Chondrocyte (in vitro differentiated cells): ENCODE results near the gene SNTG2. TPM values are rescaled to one million over a fixed set of nuclear protein-coding genes. Genes with fewer than 3 reads are reported as not detected.

Experiments
- DNase-seq: peaks from one replicate; pipeline ENCODE4 v3.0.0; 2021; ENCODE audit warnings: mixed read lengths, low spot score
- H3K27ac Mint-ChIP-seq: one replicate; pipeline ENCODE4 v1.8.0; 2021; ENCODE audit warnings: mild to moderate bottlenecking, moderate library complexity, mixed read lengths; ENCODE audit not compliant: unreplicated experiment
- H3K27me3 Mint-ChIP-seq: 2 replicates; pipeline ENCODE4 v1.8.0; 2021; ENCODE audit warnings: low read depth, mixed read lengths
- H3K36me3 Mint-ChIP-seq: 2 replicates; pipeline ENCODE4 v1.8.0; 2021; ENCODE audit warnings: low read depth, mixed read lengths
- H3K4me1 Mint-ChIP-seq: 2 replicates; pipeline ENCODE4 v1.8.0; 2021; ENCODE audit warnings: low read depth, mild to moderate bottlenecking, mixed read lengths
- H3K4me3 Mint-ChIP-seq: one replicate; pipeline ENCODE4 v1.8.0; 2021; ENCODE audit warnings: mild to moderate bottlenecking, moderate library complexity, mixed read lengths; ENCODE audit not compliant: unreplicated experiment
- H3K9me3 Mint-ChIP-seq: 2 replicates; pipeline ENCODE4 v1.8.0; 2021; ENCODE audit warnings: low read depth, mixed read lengths
- CTCF ChIP-seq: fragments of 200-600 bp; sonication (generic); IDR thresholded peaks from 2 replicates; pipeline ENCODE4 v1.5.0; 2021; ENCODE audit warnings: antibody characterized with exemption, mild to moderate bottlenecking, moderate library complexity
- total RNA-seq: library from RNA; stranded (reverse); gene quantifications from 3 replicates; pipeline ENCODE4 v1.2.1, GENCODE V29; 2021

The SNTG2 gene
- total RNA-seq, 1 donor from 2014 or later, result not detected

- TF ChIP-seq CTCF, result no peak
Measured at GRCh38 chr2:990970-991369, 40.3 kb downstream of the SNTG2 start.

GRCh38 chr2:1002350-1002749 is 51.7 kb downstream of the SNTG2 start:
- H3K36me3 Mint-ChIP-seq, result peaks cover 1% of the 10 kb centered on the region
- no peak overlapping the region for H3K27ac Mint-ChIP-seq
- peaks cover 10% of the 10 kb centered on the region for H3K9me3 Mint-ChIP-seq
- no peaks in the 10 kb centered on the region for H3K4me1 Mint-ChIP-seq
- no peak for TF ChIP-seq CTCF
- H3K27me3 Mint-ChIP-seq, result peaks cover 8% of the 10 kb centered on the region
- no peak for DNase-seq
- no peak overlapping the region for H3K4me3 Mint-ChIP-seq

More at GRCh38 chr2:990970-991369, 40.3 kb downstream of the SNTG2 start:
- Mint-ChIP-seq H3K27me3 (peaks cover 2% of the 10 kb centered on the region), H3K9me3 (no peaks in the 10 kb centered on the region), H3K36me3 (no peaks in the 10 kb centered on the region), H3K4me1 (no peaks in the 10 kb centered on the region), H3K27ac (no peak overlapping the region), H3K4me3 (no peak overlapping the region)
- no peak for DNase-seq

- no peak overlapping the region for H3K27ac Mint-ChIP-seq
- H3K4me1 Mint-ChIP-seq, result no peaks in the 10 kb centered on the region
- DNase-seq, result no peak
- H3K9me3 Mint-ChIP-seq, result no peaks in the 10 kb centered on the region
- no peak for TF ChIP-seq CTCF
- no peak overlapping the region for H3K4me3 Mint-ChIP-seq
- H3K27me3 Mint-ChIP-seq, result peaks cover 11% of the 10 kb centered on the region
- no peaks in the 10 kb centered on the region for H3K36me3 Mint-ChIP-seq
Measured at GRCh38 chr2:1004398-1004797, 53.7 kb downstream of the SNTG2 start.

GRCh38 chr2:1010415-1010930 is 59.8 kb downstream of the SNTG2 start:
- H3K4me3 Mint-ChIP-seq, result no peak overlapping the region
- H3K27me3 Mint-ChIP-seq, result peaks cover 7% of the 10 kb centered on the region
- peaks cover 7% of the 10 kb centered on the region for H3K4me1 Mint-ChIP-seq
- H3K36me3 Mint-ChIP-seq, result no peaks in the 10 kb centered on the region
- no peak for TF ChIP-seq CTCF
- no peak for DNase-seq
- H3K9me3 Mint-ChIP-seq, result no peaks in the 10 kb centered on the region
- no peak overlapping the region for H3K27ac Mint-ChIP-seq

GRCh38 chr2:1011006-1011405 is 60.4 kb downstream of the SNTG2 start:
- peaks cover 7% of the 10 kb centered on the region for H3K4me1 Mint-ChIP-seq
- DNase-seq, result no peak
- no peak for TF ChIP-seq CTCF
- H3K4me3 Mint-ChIP-seq, result no peak overlapping the region
- peaks cover 7% of the 10 kb centered on the region for H3K27me3 Mint-ChIP-seq
- H3K9me3 Mint-ChIP-seq, result no peaks in the 10 kb centered on the region
- H3K36me3 Mint-ChIP-seq, result no peaks in the 10 kb centered on the region
- no peak overlapping the region for H3K27ac Mint-ChIP-seq
